Mesodermal cell (in vitro differentiated cells): ENCODE data around the gene HSPA2. TPM values are rescaled to one million over a fixed set of nuclear protein-coding genes. Genes with fewer than 3 reads are reported as not detected.
A peak's percentile ranks its signal among the peaks of the same experiment; 100 is the strongest.

Experiments
- H3K27ac ChIP-seq: 2 replicates; pipeline ENCODE4 v1.7.0; 2013; ENCODE audit warnings: mild to moderate bottlenecking, low read depth, low read length, moderate library complexity; ENCODE audit not compliant: severe bottlenecking
- H3K36me3 ChIP-seq: 2 replicates; pipeline ENCODE4 v1.7.1; 2013; ENCODE audit warnings: mild to moderate bottlenecking, low read length, moderate library complexity; ENCODE audit not compliant: control insufficient read depth, insufficient read depth
- H3K4me1 ChIP-seq: one replicate; pipeline ENCODE4 v1.7.1; 2013; ENCODE audit warnings: mild to moderate bottlenecking, low read length; ENCODE audit not compliant: insufficient read depth, control insufficient read depth, poor library complexity, severe bottlenecking
- H3K4me3 ChIP-seq: 2 replicates; pipeline ENCODE4 v1.7.0; 2013; ENCODE audit warnings: low read length, control low read depth, mild to moderate bottlenecking; ENCODE audit not compliant: insufficient read depth, poor library complexity, severe bottlenecking; ENCODE audit errors: extremely low read depth
- H3K9me3 ChIP-seq: 2 replicates; pipeline ENCODE4 v1.7.1; 2013; ENCODE audit warnings: mild to moderate bottlenecking, low read length, moderate library complexity; ENCODE audit not compliant: control insufficient read depth
- WGBS, 2 experiments: methylation state at CpG; one replicate each; pipeline ENCODE4 v1.1.5; 2013; ENCODE audit warnings: missing lambda C conversion rate in 2 of 2; ENCODE audit not compliant: insufficient coverage in 2 of 2; 5-methylcytosine and 5-hydroxymethylcytosine counted together
- polyA plus RNA-seq, 2 experiments: library from polyadenylated mRNA; stranded (reverse); fragments of 50-300 nt; gene quantifications; one replicate each; pipeline ENCODE4 v1.2.3, GENCODE V29; 2013

HSPA2 gene
- 53.5 TPM for polyA plus RNA-seq (2013, experiment 1 of 2)
- 43.7 TPM for polyA plus RNA-seq (2013, experiment 2 of 2)

GRCh38 chr14:64540208-64541202, at the start of gene HSPA2:
TSS of gene HSPA2 (plus strand) at chr14:64540741. CDS start at chr14:64540850, 109 bp downstream.
- peak within 1 kb of the TSS; percentile 49 for H3K4me3 ChIP-seq
- WGBS, 2 experiments, result 21 to 24% methylated on average over 64 to 75 of the region's 79 CpGs
- H3K27ac ChIP-seq, result peak within 1 kb of the TSS; percentile 87
- peaks cover 6% of the 10 kb centered on the region for H3K4me1 ChIP-seq
- peaks cover 8% of the 10 kb centered on the region for H3K9me3 ChIP-seq
- H3K36me3 ChIP-seq, result no peaks in the 10 kb centered on the region

- peaks cover 47% of the 10 kb centered on the region for H3K36me3 ChIP-seq
These were observed 48.9 kb upstream of the HSPA2 start for GRCh38 chr14:64491637-64492036.

GRCh38 chr14:64493455-64493854, 47.1 kb upstream of the HSPA2 start:
- Histone ChIP-seq H3K27ac (no peak overlapping the region), H3K4me3 (no peak overlapping the region), H3K36me3 (peaks cover 37% of the 10 kb centered on the region), H3K4me1 (no peaks in the 10 kb centered on the region), H3K9me3 (no peaks in the 10 kb centered on the region)
- 80% methylated on average over 2 of the region's 3 CpGs; no CpG with 5 or more reads in 1 of the 2 experiments for WGBS, 2 experiments

More at GRCh38 chr14:64491637-64492036, 48.9 kb upstream of the HSPA2 start:
- 50 to 100% methylated on average over 1 to 2 of the region's 2 CpGs for WGBS, 2 experiments
- H3K4me3 ChIP-seq, result no peak overlapping the region
- H3K4me1 ChIP-seq, result no peaks in the 10 kb centered on the region
- H3K27ac ChIP-seq, result no peak overlapping the region
- H3K9me3 ChIP-seq, result no peaks in the 10 kb centered on the region

- Histone ChIP-seq H3K9me3 (no peaks in the 10 kb centered on the region), H3K4me3 (no peak overlapping the region), H3K4me1 (no peaks in the 10 kb centered on the region), H3K36me3 (peaks cover 36% of the 10 kb centered on the region), H3K27ac (no peak overlapping the region)
These were observed 45.3 kb upstream of the HSPA2 start for GRCh38 chr14:64495252-64495651.

GRCh38 chr14:64496764-64497163, 43.8 kb upstream of the HSPA2 start:
- H3K27ac ChIP-seq, result no peak overlapping the region
- H3K4me3 ChIP-seq, result no peak overlapping the region
- peaks cover 9% of the 10 kb centered on the region for H3K4me1 ChIP-seq
- no peaks in the 10 kb centered on the region for H3K9me3 ChIP-seq
- peaks cover 27% of the 10 kb centered on the region for H3K36me3 ChIP-seq

GRCh38 chr14:64500088-64500487, 40.5 kb upstream of the HSPA2 start:
- Histone ChIP-seq H3K4me3 (no peak overlapping the region), H3K9me3 (no peaks in the 10 kb centered on the region), H3K4me1 (peaks cover 17% of the 10 kb centered on the region), H3K27ac (no peak overlapping the region), H3K36me3 (peaks cover 17% of the 10 kb centered on the region)
- no CpG with 5 or more reads among the region's 1 CpG for WGBS, 2 experiments

GRCh38 chr14:64501411-64502171, 39.0 kb upstream of the HSPA2 start:
- Histone ChIP-seq H3K36me3 (peaks cover 17% of the 10 kb centered on the region), H3K4me1 (peaks cover 17% of the 10 kb centered on the region), H3K27ac (peak overlapping the region; percentile 33), H3K9me3 (no peaks in the 10 kb centered on the region), H3K4me3 (no peak overlapping the region)
- 85% methylated on average over 6 to 7 of the region's 8 CpGs for WGBS, 2 experiments

- peaks cover 26% of the 10 kb centered on the region for H3K4me1 ChIP-seq
- peak overlapping the region; percentile 84 for H3K4me3 ChIP-seq
- peaks cover 17% of the 10 kb centered on the region for H3K36me3 ChIP-seq
- H3K9me3 ChIP-seq, result no peaks in the 10 kb centered on the region
- H3K27ac ChIP-seq, result no peak overlapping the region
- 75 to 83% methylated on average over 3 to 5 of the region's 6 CpGs for WGBS, 2 experiments
These were observed 38.1 kb upstream of the HSPA2 start for GRCh38 chr14:64502456-64502855.

GRCh38 chr14:64502887-64503433, 37.6 kb upstream of the HSPA2 start:
- Histone ChIP-seq H3K4me1 (peaks cover 31% of the 10 kb centered on the region), H3K4me3 (peak overlapping the region; percentile 84), H3K27ac (peak overlapping the region; percentile 100), H3K9me3 (no peaks in the 10 kb centered on the region), H3K36me3 (peaks cover 14% of the 10 kb centered on the region)
- WGBS, 2 experiments, result 4 to 12% methylated on average over 20 to 25 of the region's 29 CpGs

- Histone ChIP-seq H3K4me1 (peaks cover 36% of the 10 kb centered on the region), H3K27ac (peak within 1 kb of the TSS; percentile 100), H3K9me3 (no peaks in the 10 kb centered on the region), H3K4me3 (peak within 1 kb of the TSS; percentile 84), H3K36me3 (peaks cover 9% of the 10 kb centered on the region)
- WGBS, 2 experiments, result 0 to 1% methylated on average over 36 to 40 of the region's 87 CpGs
These were observed 36.9 kb upstream of the HSPA2 start, which contains the start of gene ZBTB25 for GRCh38 chr14:64503434-64504309. TSS of gene ZBTB25 (minus strand) at chr14:64503838. CDS start at chr14:64490533, 13,305 bp downstream.
